C4-2B (cell line): ENCODE data around the gene POU6F1.

ENCODE experiments used
- H3K27ac ChIP-seq: fragments of 450-650 bp; 2 replicates; pipeline ENCODE4 v1.5.1; 2017
- ZFX ChIP-seq: fragments of 450-650 bp; IDR thresholded peaks from 2 replicates; pipeline ENCODE4 v1.6.1; 2017
- TF ChIP-seq, protein P1 (sequence below): fragments of 450-650 bp; conservative IDR thresholded peaks from 2 replicates; pipeline ENCODE4 v1.5.1; 2017; ENCODE audit warnings: mild to moderate bottlenecking

POU6F1 gene

GRCh38 chr12:51218607-51219161 lies 822 bp upstream of the POU6F1 start:
- no peak for TF ChIP-seq ZFX
- TF ChIP-seq, protein P1, sequence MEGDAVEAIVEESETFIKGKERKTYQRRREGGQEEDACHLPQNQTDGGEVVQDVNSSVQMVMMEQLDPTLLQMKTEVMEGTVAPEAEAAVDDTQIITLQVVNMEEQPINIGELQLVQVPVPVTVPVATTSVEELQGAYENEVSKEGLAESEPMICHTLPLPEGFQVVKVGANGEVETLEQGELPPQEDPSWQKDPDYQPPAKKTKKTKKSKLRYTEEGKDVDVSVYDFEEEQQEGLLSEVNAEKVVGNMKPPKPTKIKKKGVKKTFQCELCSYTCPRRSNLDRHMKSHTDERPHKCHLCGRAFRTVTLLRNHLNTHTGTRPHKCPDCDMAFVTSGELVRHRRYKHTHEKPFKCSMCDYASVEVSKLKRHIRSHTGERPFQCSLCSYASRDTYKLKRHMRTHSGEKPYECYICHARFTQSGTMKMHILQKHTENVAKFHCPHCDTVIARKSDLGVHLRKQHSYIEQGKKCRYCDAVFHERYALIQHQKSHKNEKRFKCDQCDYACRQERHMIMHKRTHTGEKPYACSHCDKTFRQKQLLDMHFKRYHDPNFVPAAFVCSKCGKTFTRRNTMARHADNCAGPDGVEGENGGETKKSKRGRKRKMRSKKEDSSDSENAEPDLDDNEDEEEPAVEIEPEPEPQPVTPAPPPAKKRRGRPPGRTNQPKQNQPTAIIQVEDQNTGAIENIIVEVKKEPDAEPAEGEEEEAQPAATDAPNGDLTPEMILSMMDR: no peak

GRCh38 chr12:51217133-51217967 lies 512 bp downstream of the POU6F1 start:
- TF ChIP-seq, protein P1: no peak
- no peak for TF ChIP-seq ZFX
- no peak overlapping the region for H3K27ac ChIP-seq

More at GRCh38 chr12:51218607-51219161, 822 bp upstream of the POU6F1 start:
- no peak overlapping the region for H3K27ac ChIP-seq

DNA sequence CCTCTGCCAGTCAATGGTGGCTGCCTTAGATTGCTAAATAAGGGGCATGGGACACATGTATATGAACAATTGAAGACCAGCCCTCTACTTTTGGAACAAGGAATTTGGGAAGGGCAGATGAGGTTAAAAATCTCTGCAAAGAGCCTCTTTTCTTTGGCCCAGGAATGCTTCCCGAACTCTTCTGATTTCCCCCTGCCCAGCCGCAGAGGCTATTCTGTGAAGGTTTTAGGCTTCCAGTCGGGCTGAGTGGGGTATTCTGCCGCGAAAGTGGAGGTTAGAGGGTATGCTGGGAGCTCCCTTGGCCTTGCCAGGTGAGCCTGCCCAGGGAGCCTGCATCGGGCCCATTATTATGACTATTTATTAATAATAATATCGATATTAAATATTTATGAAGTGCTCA lies 1.2 kb downstream of the POU6F1 start:
- no peak overlapping the region for H3K27ac ChIP-seq
- TF ChIP-seq, protein P1: no peak
- TF ChIP-seq ZFX: no peak

DNA sequence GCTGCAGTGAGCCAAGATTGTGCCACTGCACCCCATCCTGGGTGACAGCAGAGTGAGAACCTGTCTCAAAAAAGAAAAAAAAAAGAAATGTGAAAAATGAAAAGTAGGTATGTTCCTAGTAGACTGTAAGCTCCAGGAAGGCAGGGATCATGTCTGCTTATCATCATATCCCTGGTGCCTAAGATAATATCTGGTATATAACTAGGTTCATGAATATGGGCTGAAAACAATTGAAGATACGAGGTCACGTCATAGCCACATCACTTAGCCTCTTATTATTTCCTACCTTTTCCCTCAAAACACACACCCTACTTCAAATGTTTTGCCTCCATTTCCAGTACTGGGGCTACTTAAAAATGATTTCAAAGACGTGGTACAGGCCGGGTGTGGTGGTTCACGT lies 3.0 kb downstream of the POU6F1 start:
- TF ChIP-seq, protein P1: no peak
- no peak overlapping the region for H3K27ac ChIP-seq

GRCh38 chr12:51210690-51211395 lies 7.0 kb downstream of the POU6F1 start:
- TF ChIP-seq ZFX: no peak
- TF ChIP-seq, protein P1: no peak
- no peak overlapping the region for H3K27ac ChIP-seq

DNA sequence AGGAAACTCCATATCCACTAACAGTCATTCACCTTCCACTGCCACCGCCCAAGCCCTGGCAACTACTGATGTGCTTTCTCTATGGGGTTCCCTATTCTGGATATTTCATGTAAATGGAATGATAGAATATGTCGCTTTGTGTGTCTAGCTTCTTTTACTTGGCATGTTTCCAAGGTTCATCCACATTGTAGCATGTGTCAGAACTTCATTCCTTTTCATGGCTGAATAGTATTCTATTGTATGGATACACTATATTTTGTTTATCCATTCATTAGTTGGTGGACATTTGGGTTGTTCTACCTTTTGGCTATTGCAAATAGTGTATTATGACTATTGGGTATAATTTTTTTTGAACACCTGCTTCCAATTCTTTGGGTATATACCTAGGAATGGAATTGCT lies 8.6 kb downstream of the POU6F1 start:
- no peak overlapping the region for H3K27ac ChIP-seq
- TF ChIP-seq, protein P1: no peak
- TF ChIP-seq ZFX: no peak
